OCI-LY7 (cell line): ENCODE measurements around the gene NUP133.

Source experiments
- EZH2phosphoT487 ChIP-seq: fragments of 200-600 bp; sonication (generic); IDR thresholded peaks from 2 replicates; pipeline ENCODE4 v1.6.1; 2018; ENCODE audit warnings: low read depth, borderline replicate concordance, mild to moderate bottlenecking, mixed run types, antibody characterized with exemption, low read length, moderate library complexity, mixed read lengths
- TF ChIP-seq, protein P1 (sequence below): fragments of 200-600 bp; sonication (generic); conservative IDR thresholded peaks from 2 replicates; pipeline ENCODE4 v1.5.1; 2014; ENCODE audit warnings: mild to moderate bottlenecking, antibody characterized with exemption, low read length, moderate library complexity, mixed read lengths

DNA sequence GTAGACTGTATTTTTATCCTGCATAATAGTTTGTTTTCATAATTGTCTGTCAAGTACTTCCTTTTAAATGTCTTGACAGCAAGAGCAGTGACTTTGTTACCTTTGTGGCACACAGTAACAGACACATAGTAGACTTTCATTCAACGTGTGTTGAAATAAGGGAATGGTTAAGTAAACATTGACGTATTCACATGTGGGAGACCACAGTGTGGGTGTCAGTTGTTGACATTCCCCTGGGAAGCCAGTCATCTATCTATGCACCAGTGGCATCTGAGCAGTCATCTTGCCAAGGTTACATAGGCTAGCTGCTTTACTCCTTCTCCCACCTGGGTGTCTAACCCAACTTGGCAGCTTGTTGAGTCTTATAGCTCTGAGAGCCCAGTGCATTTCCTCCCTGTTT, 1.4 kb upstream of the NUP133 start:
- TF ChIP-seq, protein P1, sequence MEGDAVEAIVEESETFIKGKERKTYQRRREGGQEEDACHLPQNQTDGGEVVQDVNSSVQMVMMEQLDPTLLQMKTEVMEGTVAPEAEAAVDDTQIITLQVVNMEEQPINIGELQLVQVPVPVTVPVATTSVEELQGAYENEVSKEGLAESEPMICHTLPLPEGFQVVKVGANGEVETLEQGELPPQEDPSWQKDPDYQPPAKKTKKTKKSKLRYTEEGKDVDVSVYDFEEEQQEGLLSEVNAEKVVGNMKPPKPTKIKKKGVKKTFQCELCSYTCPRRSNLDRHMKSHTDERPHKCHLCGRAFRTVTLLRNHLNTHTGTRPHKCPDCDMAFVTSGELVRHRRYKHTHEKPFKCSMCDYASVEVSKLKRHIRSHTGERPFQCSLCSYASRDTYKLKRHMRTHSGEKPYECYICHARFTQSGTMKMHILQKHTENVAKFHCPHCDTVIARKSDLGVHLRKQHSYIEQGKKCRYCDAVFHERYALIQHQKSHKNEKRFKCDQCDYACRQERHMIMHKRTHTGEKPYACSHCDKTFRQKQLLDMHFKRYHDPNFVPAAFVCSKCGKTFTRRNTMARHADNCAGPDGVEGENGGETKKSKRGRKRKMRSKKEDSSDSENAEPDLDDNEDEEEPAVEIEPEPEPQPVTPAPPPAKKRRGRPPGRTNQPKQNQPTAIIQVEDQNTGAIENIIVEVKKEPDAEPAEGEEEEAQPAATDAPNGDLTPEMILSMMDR = no peak
- TF ChIP-seq EZH2phosphoT487 = no peak
